ENCODE measurements around the gene ANO1.

Gene ANO1

DNA sequence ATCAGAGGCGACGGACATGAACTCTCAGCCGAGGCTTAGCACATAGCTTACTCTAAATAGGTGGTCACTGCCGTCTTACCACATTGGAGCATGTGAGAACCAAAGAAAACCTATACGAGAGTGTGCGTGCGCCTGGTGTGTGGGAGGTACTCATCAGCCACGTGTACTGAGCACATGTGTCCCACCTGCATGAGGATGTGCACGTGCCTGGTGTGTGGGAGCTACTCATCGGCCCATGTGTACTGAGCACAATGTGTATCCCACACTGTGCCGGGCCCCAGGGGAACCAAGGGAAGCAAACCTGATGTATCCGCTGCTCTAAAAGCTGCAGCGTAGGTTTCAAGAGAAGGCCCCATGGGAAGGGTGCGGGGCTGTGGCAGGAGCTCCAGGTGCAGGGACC lies 56.4 kb downstream of the ANO1 start:
- Histone ChIP-seq H3K9me3 (ENCODE audit: insufficient read depth, low read length) (no peaks in the 10 kb centered on the region), H3K9me2 (replicated peaks; ENCODE audit: insufficient read depth, low read length) (no peaks in the 10 kb centered on the region), H3F3A (ENCODE audit: insufficient read depth) (no peaks in the 10 kb centered on the region), H3K4me3 (ENCODE audit: insufficient read depth, low read length, poor library complexity, severe bottlenecking) (no peak overlapping the region), H3K36me3 (ENCODE audit: low read length) (no peaks in the 10 kb centered on the region), H3K9ac (ENCODE audit: low read length) (no peak overlapping the region), H3K27me3 (ENCODE audit: low read length) (no peaks in the 10 kb centered on the region), H4K20me1 (ENCODE audit: low read depth, low read length) (no peaks in the 10 kb centered on the region), H2AFZ (ENCODE audit: low read depth, low read length, severe bottlenecking) (no peak overlapping the region), H3K27ac (ENCODE audit: low read depth, low read length) (no peak overlapping the region), H3K79me2 (ENCODE audit: insufficient read depth, low read length) (no peaks in the 10 kb centered on the region), H3K4me2 (ENCODE audit: low read depth, low read length, poor library complexity, severe bottlenecking) (no peak overlapping the region)
- TF ChIP-seq, protein P1, sequence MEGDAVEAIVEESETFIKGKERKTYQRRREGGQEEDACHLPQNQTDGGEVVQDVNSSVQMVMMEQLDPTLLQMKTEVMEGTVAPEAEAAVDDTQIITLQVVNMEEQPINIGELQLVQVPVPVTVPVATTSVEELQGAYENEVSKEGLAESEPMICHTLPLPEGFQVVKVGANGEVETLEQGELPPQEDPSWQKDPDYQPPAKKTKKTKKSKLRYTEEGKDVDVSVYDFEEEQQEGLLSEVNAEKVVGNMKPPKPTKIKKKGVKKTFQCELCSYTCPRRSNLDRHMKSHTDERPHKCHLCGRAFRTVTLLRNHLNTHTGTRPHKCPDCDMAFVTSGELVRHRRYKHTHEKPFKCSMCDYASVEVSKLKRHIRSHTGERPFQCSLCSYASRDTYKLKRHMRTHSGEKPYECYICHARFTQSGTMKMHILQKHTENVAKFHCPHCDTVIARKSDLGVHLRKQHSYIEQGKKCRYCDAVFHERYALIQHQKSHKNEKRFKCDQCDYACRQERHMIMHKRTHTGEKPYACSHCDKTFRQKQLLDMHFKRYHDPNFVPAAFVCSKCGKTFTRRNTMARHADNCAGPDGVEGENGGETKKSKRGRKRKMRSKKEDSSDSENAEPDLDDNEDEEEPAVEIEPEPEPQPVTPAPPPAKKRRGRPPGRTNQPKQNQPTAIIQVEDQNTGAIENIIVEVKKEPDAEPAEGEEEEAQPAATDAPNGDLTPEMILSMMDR (IDR thresholded peaks at IDR 0.05; ENCODE audit: insufficient read depth, low read length, poor library complexity, severe bottlenecking), result no peak
- TF ChIP-seq EZH2phosphoT487 (conservative IDR thresholded peaks at IDR 0.05; ENCODE audit: low read length), result no peak

DNA sequence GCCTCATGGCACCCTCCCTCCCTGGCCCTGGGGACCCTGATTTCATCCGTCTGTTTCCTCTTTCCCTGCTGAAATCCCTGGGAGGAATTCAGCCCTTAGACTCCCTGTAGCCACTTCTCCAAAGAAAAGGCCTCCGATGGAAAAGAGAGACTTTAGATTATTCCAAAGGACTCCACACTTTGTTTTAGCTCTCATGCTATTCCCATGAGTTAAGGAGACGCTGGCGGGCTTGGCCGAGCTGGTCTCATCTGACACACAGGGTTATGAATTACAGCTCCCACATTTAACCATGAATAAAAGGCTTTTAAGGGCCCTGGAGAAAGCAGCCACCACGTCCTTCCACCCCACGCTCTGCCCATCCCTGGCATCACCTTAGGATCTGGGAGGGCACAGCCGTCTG lies 57.0 kb downstream of the ANO1 start:
- H3F3A ChIP-seq (ENCODE audit: insufficient read depth), result no peaks in the 10 kb centered on the region
- TF ChIP-seq, protein P1 (IDR thresholded peaks at IDR 0.05; ENCODE audit: insufficient read depth, low read length, poor library complexity, severe bottlenecking), result no peak
- no peak for TF ChIP-seq EZH2phosphoT487 (conservative IDR thresholded peaks at IDR 0.05; ENCODE audit: low read length)
- no peak overlapping the region for H2AFZ ChIP-seq (ENCODE audit: low read depth, low read length, severe bottlenecking)

DNA sequence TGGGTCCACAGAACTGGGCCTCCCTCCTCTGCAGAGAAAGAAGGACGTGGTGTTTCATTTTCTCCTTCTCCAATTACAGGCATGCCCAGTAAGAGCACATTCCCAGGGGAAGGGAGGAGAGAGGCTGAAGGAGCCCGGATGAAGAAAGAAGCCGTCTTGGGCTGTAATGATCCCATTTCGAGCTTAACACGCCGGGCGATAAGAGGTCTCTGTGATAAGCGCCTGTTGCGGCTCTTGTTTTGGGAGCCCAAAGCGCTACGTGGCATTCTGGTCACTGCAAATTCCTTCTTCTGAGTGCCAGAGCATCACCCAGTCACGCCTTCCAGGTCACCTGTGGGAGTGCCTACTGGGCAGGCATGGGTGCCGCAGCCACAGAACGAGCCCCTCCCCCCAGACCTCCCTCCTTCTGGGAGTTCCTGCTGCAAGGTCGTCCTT lies 57.5 kb downstream of the ANO1 start:
- no peaks in the 10 kb centered on the region for H3K36me3 ChIP-seq (ENCODE audit: low read length)
- no peaks in the 10 kb centered on the region for H3F3A ChIP-seq (ENCODE audit: insufficient read depth)
- H4K20me1 ChIP-seq (ENCODE audit: low read depth, low read length), result no peaks in the 10 kb centered on the region
- H3K27me3 ChIP-seq (ENCODE audit: low read length), result no peaks in the 10 kb centered on the region
- H3K9me3 ChIP-seq (ENCODE audit: insufficient read depth, low read length), result no peaks in the 10 kb centered on the region
- no peak overlapping the region for H3K4me3 ChIP-seq (ENCODE audit: insufficient read depth, low read length, poor library complexity, severe bottlenecking)
- no peaks in the 10 kb centered on the region for H3K79me2 ChIP-seq (ENCODE audit: insufficient read depth, low read length)
- H3K4me2 ChIP-seq (ENCODE audit: low read depth, low read length, poor library complexity, severe bottlenecking), result no peak overlapping the region
- no peak overlapping the region for H3K9ac ChIP-seq (ENCODE audit: low read length)
- H3K9me2 ChIP-seq (replicated peaks; ENCODE audit: insufficient read depth, low read length), result no peaks in the 10 kb centered on the region
- TF ChIP-seq, protein P1 (IDR thresholded peaks at IDR 0.05; ENCODE audit: insufficient read depth, low read length, poor library complexity, severe bottlenecking), result no peak
- no peak for TF ChIP-seq EZH2phosphoT487 (conservative IDR thresholded peaks at IDR 0.05; ENCODE audit: low read length)
- H3K27ac ChIP-seq (ENCODE audit: low read depth, low read length), result no peak overlapping the region
- no peak overlapping the region for H2AFZ ChIP-seq (ENCODE audit: low read depth, low read length, severe bottlenecking)

More for the DNA sequence above, 57.0 kb downstream of the ANO1 start:
- Histone ChIP-seq H3K27me3 (ENCODE audit: low read length) (no peaks in the 10 kb centered on the region), H3K9me3 (ENCODE audit: insufficient read depth, low read length) (no peaks in the 10 kb centered on the region), H3K9ac (ENCODE audit: low read length) (no peak overlapping the region), H3K36me3 (ENCODE audit: low read length) (no peaks in the 10 kb centered on the region), H3K79me2 (ENCODE audit: insufficient read depth, low read length) (no peaks in the 10 kb centered on the region), H3K27ac (ENCODE audit: low read depth, low read length) (no peak overlapping the region), H3K4me3 (ENCODE audit: insufficient read depth, low read length, poor library complexity, severe bottlenecking) (no peak overlapping the region), H4K20me1 (ENCODE audit: low read depth, low read length) (no peaks in the 10 kb centered on the region), H3K4me2 (ENCODE audit: low read depth, low read length, poor library complexity, severe bottlenecking) (no peak overlapping the region), H3K9me2 (replicated peaks; ENCODE audit: insufficient read depth, low read length) (no peaks in the 10 kb centered on the region)

Data from SU-DHL-6 (cell line).